Caco-2 (cell line): Measurements from ENCODE around the gene SGTA. TPM values are rescaled to one million over a fixed set of nuclear protein-coding genes. Genes with fewer than 3 reads are reported as not detected.

Source experiments
- BruUV-seq: library from RNA; stranded (reverse); fragments of 400-500 nt; replicated peaks from 2 replicates; lab custom pipeline; 2021; lab: Mats Ljungman, UMichigan
- CTCF ChIA-PET: fragments of 300-600 bp; sonication (Branson Sonifier 250); formaldehyde crosslinking; loops from one replicate; lab custom pipeline; 2022; ENCODE audit warnings: antibody characterized with exemption; lab: Charles Lee
- POLR2A ChIA-PET: fragments of 300-600 bp; sonication (Branson Sonifier 250); formaldehyde crosslinking; loops from one replicate; lab custom pipeline; 2022; ENCODE audit warnings: antibody characterized with exemption; lab: Charles Lee
- DNase-seq, 2 experiments: peaks; one replicate each; pipeline versions ENCODE4 v3.0.0 to v3.0.0-alpha.2; 2020 to 2022
- H3K27me3 ChIP-seq: replicated peaks from 2 replicates; pipeline ENCODE4 v1.6.0; 2011; ENCODE audit warnings: low read length; ENCODE audit not compliant: control insufficient read depth, insufficient read depth
- H3K36me3 ChIP-seq: 2 replicates; pipeline ENCODE4 v1.5.1; 2011; ENCODE audit warnings: low read length; ENCODE audit not compliant: control insufficient read depth, insufficient read depth
- H3K4me1 ChIP-seq: fragments of 250-450 bp; sonication (Bioruptor Pico); 2 replicates; pipeline ENCODE4 v1.5.1; 2020; ENCODE audit warnings: mild to moderate bottlenecking
- H3K4me3 ChIP-seq: 2 replicates; pipeline ENCODE4 v1.5.1; 2011; ENCODE audit warnings: low read depth, mild to moderate bottlenecking, control low read depth, low read length
- H3K9me3 ChIP-seq: fragments of 250-450 bp; sonication (Bioruptor Pico); 2 replicates; pipeline ENCODE4 v1.5.1; 2020; ENCODE audit warnings: mild to moderate bottlenecking, moderate library complexity
- H3K27ac Mint-ChIP-seq: one replicate; pipeline ENCODE4 v1.8.0; 2022; ENCODE audit warnings: mixed read lengths; ENCODE audit not compliant: unreplicated experiment
- H3K27me3 Mint-ChIP-seq: one replicate; pipeline ENCODE4 v1.8.0; 2022; ENCODE audit warnings: mixed read lengths; ENCODE audit not compliant: insufficient read depth, unreplicated experiment
- H3K36me3 Mint-ChIP-seq: one replicate; pipeline ENCODE4 v1.8.0; 2022; ENCODE audit warnings: mild to moderate bottlenecking, mixed read lengths; ENCODE audit not compliant: insufficient read depth, unreplicated experiment
- H3K4me1 Mint-ChIP-seq: one replicate; pipeline ENCODE4 v1.8.0; 2022; ENCODE audit warnings: low read depth, mixed read lengths; ENCODE audit not compliant: unreplicated experiment
- H3K4me3 Mint-ChIP-seq: one replicate; pipeline ENCODE4 v1.8.0; 2022; ENCODE audit warnings: mild to moderate bottlenecking, moderate library complexity, mixed read lengths; ENCODE audit not compliant: unreplicated experiment
- H3K9me3 Mint-ChIP-seq: one replicate; pipeline ENCODE4 v1.8.0; 2022; ENCODE audit warnings: mixed read lengths; ENCODE audit not compliant: unreplicated experiment
- intact Hi-C: fragments of 100-400 bp; cut with micrococcal nuclease; formaldehyde crosslinking; loops from one replicate; pipeline ENCODE4 v1.10.0; 2022; ENCODE audit not compliant: unreplicated experiment
- total RNA-seq: library from RNA; stranded (reverse); gene quantifications from 2 replicates; pipeline ENCODE4 v1.2.3, GENCODE V29; 2022
- TF ChIP-seq, protein P1 (sequence below), 2 experiments: fragments of 200-600 bp in 1 of 2; IDR thresholded peaks; 1 replicate in 1 of 2; 2 replicates in 1 of 2; pipeline versions ENCODE4 v1.5.1 to v1.8.0; 2011 to 2022; ENCODE audit warnings: antibody characterized with exemption in 1 of 2, control low read depth in 1 of 2, inconsistent platforms in 1 of 2, low read depth in 1 of 2, low read length in 1 of 2, mild to moderate bottlenecking in 1 of 2, moderate library complexity in 1 of 2; ENCODE audit not compliant: insufficient read depth in 1 of 2, severe bottlenecking in 1 of 2, unreplicated experiment in 1 of 2

The SGTA gene
- total RNA-seq, 1 experiment from 2014 or later = 90.1 TPM

DNA sequence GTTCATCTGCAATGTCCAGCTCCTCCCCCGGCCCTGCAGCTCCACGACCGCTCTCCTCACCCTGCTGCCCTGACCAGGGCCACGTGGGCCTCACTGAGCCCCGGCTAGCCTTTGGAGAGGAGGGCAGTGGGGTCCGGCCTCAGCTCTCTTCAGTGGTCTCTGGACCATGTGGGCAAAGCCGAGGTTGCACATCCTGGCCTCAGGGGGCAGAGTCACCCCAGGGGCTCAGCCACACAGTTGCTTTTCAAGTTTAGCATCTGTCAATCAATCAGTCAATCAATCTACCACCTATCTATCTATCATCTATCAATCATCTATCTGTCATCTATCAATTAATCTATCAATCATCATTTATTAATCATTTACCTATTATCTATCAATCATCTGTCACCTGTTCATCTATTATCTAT, 58.9 kb downstream of the SGTA start:
- Mint-ChIP-seq H3K4me3 (no peak overlapping the region), H3K27me3 (peaks cover 12% of the 10 kb centered on the region), H3K4me1 (no peaks in the 10 kb centered on the region), H3K36me3 (no peaks in the 10 kb centered on the region), H3K9me3 (no peaks in the 10 kb centered on the region), H3K27ac (no peak overlapping the region)
- no peaks in the 10 kb centered on the region for H3K27me3 ChIP-seq
- no peak for DNase-seq
- CTCF ChIA-PET = no interaction called here
- no TSS peak for BruUV-seq
- no peaks in the 10 kb centered on the region for H3K4me1 ChIP-seq
- TF ChIP-seq, protein P1, sequence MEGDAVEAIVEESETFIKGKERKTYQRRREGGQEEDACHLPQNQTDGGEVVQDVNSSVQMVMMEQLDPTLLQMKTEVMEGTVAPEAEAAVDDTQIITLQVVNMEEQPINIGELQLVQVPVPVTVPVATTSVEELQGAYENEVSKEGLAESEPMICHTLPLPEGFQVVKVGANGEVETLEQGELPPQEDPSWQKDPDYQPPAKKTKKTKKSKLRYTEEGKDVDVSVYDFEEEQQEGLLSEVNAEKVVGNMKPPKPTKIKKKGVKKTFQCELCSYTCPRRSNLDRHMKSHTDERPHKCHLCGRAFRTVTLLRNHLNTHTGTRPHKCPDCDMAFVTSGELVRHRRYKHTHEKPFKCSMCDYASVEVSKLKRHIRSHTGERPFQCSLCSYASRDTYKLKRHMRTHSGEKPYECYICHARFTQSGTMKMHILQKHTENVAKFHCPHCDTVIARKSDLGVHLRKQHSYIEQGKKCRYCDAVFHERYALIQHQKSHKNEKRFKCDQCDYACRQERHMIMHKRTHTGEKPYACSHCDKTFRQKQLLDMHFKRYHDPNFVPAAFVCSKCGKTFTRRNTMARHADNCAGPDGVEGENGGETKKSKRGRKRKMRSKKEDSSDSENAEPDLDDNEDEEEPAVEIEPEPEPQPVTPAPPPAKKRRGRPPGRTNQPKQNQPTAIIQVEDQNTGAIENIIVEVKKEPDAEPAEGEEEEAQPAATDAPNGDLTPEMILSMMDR (IDR thresholded peaks at IDR 0.05; ENCODE audit: insufficient read depth in 1 of 2, low read depth in 1 of 2, low read length in 1 of 2, severe bottlenecking in 1 of 2, unreplicated experiment in 1 of 2) = peak in 1 of 2 experiments; percentile 20
- no peak overlapping the region for H3K4me3 ChIP-seq
- POLR2A ChIA-PET = no interaction called here
- intact Hi-C loops = no loop called here
- no peaks in the 10 kb centered on the region for H3K9me3 ChIP-seq
- H3K36me3 ChIP-seq = no peaks in the 10 kb centered on the region

- no peaks in the 10 kb centered on the region for H3K4me1 ChIP-seq
- intact Hi-C loops = no loop called here
- Mint-ChIP-seq H3K36me3 (no peaks in the 10 kb centered on the region), H3K27me3 (peaks cover 12% of the 10 kb centered on the region), H3K4me1 (no peaks in the 10 kb centered on the region), H3K27ac (no peak overlapping the region), H3K4me3 (no peak overlapping the region), H3K9me3 (no peaks in the 10 kb centered on the region)
- POLR2A ChIA-PET = no interaction called here
- DNase-seq = no peak
- no peaks in the 10 kb centered on the region for H3K36me3 ChIP-seq
- TF ChIP-seq, protein P1 (IDR thresholded peaks at IDR 0.05; ENCODE audit: insufficient read depth in 1 of 2, low read depth in 1 of 2, low read length in 1 of 2, severe bottlenecking in 1 of 2, unreplicated experiment in 1 of 2) = no peak
- BruUV-seq = no TSS peak
- CTCF ChIA-PET = no interaction called here
- no peaks in the 10 kb centered on the region for H3K9me3 ChIP-seq
- no peaks in the 10 kb centered on the region for H3K27me3 ChIP-seq
- no peak overlapping the region for H3K4me3 ChIP-seq
Measured at GRCh38 chr19:2723747-2724146, 59.3 kb downstream of the SGTA start.

- DNase-seq = no peak
- CTCF ChIA-PET = no interaction called here
- no peaks in the 10 kb centered on the region for H3K4me1 ChIP-seq
- POLR2A ChIA-PET = no interaction called here
- no peaks in the 10 kb centered on the region for H3K36me3 ChIP-seq
- peaks cover 12% of the 10 kb centered on the region for H3K27me3 Mint-ChIP-seq
- no peaks in the 10 kb centered on the region for H3K4me1 Mint-ChIP-seq
- H3K4me3 Mint-ChIP-seq = no peak overlapping the region
- no peaks in the 10 kb centered on the region for H3K9me3 ChIP-seq
- intact Hi-C loops = no loop called here
- TF ChIP-seq, protein P1 (IDR thresholded peaks at IDR 0.05; ENCODE audit: insufficient read depth in 1 of 2, low read depth in 1 of 2, low read length in 1 of 2, severe bottlenecking in 1 of 2, unreplicated experiment in 1 of 2) = no peak
- H3K27ac Mint-ChIP-seq = no peak overlapping the region
- H3K9me3 Mint-ChIP-seq = no peaks in the 10 kb centered on the region
- H3K36me3 Mint-ChIP-seq = no peaks in the 10 kb centered on the region
- H3K27me3 ChIP-seq = no peaks in the 10 kb centered on the region
- BruUV-seq = no TSS peak
- no peak overlapping the region for H3K4me3 ChIP-seq
Measured at GRCh38 chr19:2723345-2723715, 59.7 kb downstream of the SGTA start.
